ENCODE measurements around the gene HSPB7.

DNA sequence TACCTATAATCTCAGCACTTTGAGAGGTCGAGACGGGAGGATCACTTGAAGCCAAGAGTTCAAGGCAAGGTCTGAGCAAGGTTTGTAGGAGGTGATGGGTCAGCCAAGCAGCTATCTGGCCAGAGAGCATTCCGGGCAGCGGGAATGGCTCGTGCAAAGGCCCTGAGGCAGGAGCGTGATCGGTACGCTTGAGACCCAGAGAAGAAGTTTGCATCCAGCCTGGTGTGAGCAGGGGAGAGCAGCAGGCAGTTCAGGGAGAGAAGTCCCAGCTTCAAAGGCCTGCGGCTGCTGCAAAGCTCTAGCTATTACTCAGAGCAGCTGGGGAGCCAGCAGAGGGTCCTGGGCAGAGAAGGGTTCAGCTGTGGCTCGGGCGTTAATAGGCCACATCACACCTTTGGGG, 18.9 kb downstream of the HSPB7 start:
- TF ChIP-seq, protein P1, sequence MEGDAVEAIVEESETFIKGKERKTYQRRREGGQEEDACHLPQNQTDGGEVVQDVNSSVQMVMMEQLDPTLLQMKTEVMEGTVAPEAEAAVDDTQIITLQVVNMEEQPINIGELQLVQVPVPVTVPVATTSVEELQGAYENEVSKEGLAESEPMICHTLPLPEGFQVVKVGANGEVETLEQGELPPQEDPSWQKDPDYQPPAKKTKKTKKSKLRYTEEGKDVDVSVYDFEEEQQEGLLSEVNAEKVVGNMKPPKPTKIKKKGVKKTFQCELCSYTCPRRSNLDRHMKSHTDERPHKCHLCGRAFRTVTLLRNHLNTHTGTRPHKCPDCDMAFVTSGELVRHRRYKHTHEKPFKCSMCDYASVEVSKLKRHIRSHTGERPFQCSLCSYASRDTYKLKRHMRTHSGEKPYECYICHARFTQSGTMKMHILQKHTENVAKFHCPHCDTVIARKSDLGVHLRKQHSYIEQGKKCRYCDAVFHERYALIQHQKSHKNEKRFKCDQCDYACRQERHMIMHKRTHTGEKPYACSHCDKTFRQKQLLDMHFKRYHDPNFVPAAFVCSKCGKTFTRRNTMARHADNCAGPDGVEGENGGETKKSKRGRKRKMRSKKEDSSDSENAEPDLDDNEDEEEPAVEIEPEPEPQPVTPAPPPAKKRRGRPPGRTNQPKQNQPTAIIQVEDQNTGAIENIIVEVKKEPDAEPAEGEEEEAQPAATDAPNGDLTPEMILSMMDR (IDR thresholded peaks at IDR 0.05; ENCODE audit: low read length): no peak
- no peak for TF ChIP-seq EZH2 (IDR thresholded peaks at IDR 0.05; ENCODE audit: borderline replicate concordance, low read length)

All from OCI-LY1 (cell line).